A673 (cell line): ENCODE results near the gene HOXC12.

Experiments
- CTCF ChIP-seq: fragments of 300-800, 200-600 bp; sonication (generic); conservative IDR thresholded peaks from 2 replicates; pipeline ENCODE4 v1.5.1; 2017; ENCODE audit warnings: low read depth, mild to moderate bottlenecking, antibody characterized with exemption, low read length, moderate library complexity, mixed read lengths
- EZH2 ChIP-seq: fragments of 200-600 bp; sonication (generic); IDR thresholded peaks from 2 replicates; pipeline ENCODE4 v1.6.1; 2017; ENCODE audit warnings: borderline replicate concordance, low read depth, mild to moderate bottlenecking, mixed read lengths, antibody characterized with exemption, low read length; ENCODE audit not compliant: poor library complexity, severe bottlenecking

- TF ChIP-seq CTCF (no peak), EZH2 (no peak)
These were observed 23.1 kb downstream of the HOXC12 start for GRCh38 chr12:53977596-53978445.
